ENCODE measurements around the gene BBS10. TPM values are rescaled to one million over a fixed set of nuclear protein-coding genes. Genes with fewer than 3 reads are reported as not detected.
A peak's percentile ranks its signal among the peaks of the same experiment; 100 is the strongest.

Gene BBS10
- polyA plus RNA-seq, 1 experiment = 20.0 TPM

DNA sequence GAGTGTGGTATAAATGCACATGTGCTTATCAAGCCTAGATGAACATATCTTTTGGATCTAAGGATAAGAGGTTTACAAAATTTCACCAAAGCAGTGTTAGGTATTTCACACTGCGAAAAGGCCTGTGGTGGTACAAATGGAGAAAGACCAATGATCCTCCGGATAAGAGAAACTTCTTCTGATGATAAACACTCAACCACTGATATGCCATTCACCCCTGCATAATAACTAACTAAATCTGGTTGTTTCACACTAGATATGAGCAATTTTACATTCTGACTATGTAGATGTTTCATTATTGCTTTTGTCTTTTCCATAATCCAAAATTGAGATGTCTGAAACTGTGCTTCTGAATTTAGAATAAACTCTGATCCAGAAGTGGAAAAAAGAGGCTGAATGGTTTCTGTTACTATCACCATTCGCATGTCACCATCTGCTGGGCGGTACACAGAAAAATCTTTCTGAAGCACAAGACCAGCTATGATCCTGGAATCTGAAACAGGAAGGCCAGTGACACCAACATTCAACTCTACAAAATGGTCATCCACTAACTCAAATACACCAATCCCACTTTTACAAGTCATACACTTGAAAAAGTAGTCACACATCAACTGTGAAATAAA, 1.3 kb downstream of the BBS10 start:
- H3K9me3 ChIP-seq (ENCODE audit: control insufficient read depth, insufficient read depth, low read length) = no peaks in the 10 kb centered on the region; the same call in 1 of the 2 replicates
- POLR2A ChIA-PET = interaction anchor here (1.3 to 2.5 kb wide), 4 partner anchors 80 to 315 kb away, joined by 4 to 17 read pairs (median 5); partner anchors contain the start of genes NAP1L1 and PHLDA1
- no peaks in the 10 kb centered on the region for H3K27me3 ChIP-seq (ENCODE audit: control insufficient read depth, insufficient read depth, low read length)
- H3K27ac ChIP-seq (ENCODE audit: low read depth, low read length) = no peak overlapping the region
- peak overlapping the region; percentile 86 for H3K4me3 ChIP-seq (ENCODE audit: low read depth, low read length)
- TF ChIP-seq, protein P1, sequence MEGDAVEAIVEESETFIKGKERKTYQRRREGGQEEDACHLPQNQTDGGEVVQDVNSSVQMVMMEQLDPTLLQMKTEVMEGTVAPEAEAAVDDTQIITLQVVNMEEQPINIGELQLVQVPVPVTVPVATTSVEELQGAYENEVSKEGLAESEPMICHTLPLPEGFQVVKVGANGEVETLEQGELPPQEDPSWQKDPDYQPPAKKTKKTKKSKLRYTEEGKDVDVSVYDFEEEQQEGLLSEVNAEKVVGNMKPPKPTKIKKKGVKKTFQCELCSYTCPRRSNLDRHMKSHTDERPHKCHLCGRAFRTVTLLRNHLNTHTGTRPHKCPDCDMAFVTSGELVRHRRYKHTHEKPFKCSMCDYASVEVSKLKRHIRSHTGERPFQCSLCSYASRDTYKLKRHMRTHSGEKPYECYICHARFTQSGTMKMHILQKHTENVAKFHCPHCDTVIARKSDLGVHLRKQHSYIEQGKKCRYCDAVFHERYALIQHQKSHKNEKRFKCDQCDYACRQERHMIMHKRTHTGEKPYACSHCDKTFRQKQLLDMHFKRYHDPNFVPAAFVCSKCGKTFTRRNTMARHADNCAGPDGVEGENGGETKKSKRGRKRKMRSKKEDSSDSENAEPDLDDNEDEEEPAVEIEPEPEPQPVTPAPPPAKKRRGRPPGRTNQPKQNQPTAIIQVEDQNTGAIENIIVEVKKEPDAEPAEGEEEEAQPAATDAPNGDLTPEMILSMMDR (IDR thresholded peaks at IDR 0.05; ENCODE audit: low read depth, low read length) = peak; percentile 60
- CTCF ChIA-PET = interaction anchor here (0.5 to 2.5 kb wide), 18 partner anchors 17 to 1657 kb away, joined by 3 to 11 read pairs (median 4); no protein-coding TSS in a partner anchor
- no peak for DNase-seq (ENCODE audit: low read depth, low spot score)

DNA sequence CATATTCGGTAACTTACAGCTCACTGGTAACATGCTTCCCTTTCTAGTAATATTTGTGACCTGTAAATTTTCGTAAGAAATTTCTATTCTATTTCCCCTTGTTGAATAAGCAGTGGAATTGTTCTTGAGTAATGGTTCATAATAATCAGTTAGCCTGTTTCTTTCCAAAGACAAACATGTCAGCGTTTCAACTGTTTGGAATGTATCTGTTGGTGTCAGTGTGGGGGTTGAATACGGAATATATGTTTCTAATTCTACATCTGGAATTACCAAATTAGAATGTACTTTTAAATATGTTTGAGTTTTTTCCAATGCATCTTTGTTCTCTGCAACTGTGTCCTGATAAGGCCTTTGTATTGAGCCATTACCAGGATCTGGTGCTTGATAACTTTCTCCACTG, 2.0 kb downstream of the BBS10 start:
- ChIA-PET CTCF (interaction anchor here (0.8 to 1.6 kb wide), 4 partner anchors 62 to 309 kb away, joined by 3 to 9 read pairs (median 4); no protein-coding TSS in a partner anchor), POLR2A (no interaction called here)
- H3K27me3 ChIP-seq (ENCODE audit: control insufficient read depth, insufficient read depth, low read length) = no peaks in the 10 kb centered on the region
- TF ChIP-seq, protein P1 (IDR thresholded peaks at IDR 0.05; ENCODE audit: low read depth, low read length) = no peak
- no peak overlapping the region for H3K4me3 ChIP-seq (ENCODE audit: low read depth, low read length)
- H3K9me3 ChIP-seq (ENCODE audit: control insufficient read depth, insufficient read depth, low read length) = no peaks in the 10 kb centered on the region; the same call in 1 of the 2 replicates
- no peak for DNase-seq (ENCODE audit: low read depth, low spot score)
- H3K27ac ChIP-seq (ENCODE audit: low read depth, low read length) = no peak overlapping the region

DNA sequence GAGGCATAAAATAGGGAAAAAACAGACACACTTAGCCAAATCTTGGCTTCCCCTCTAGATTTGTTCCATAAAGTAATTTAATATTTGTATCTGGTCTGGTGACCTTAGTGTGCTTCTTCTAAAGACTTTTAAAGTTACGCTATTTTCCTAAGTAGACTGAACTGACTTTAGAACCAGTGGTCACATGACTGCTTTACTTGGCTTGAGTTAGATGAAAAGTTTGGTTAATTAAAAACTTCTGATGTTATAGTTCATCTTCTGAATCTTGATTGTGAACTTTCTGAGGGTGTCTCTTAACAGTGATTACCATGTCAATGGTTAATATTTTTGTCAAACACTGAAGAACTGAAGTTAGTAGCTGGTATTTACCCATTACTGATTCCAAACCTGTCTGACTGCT, 2.6 kb downstream of the BBS10 start:
- Histone ChIP-seq H3K27ac (ENCODE audit: low read depth, low read length) (no peak overlapping the region), H3K27me3 (ENCODE audit: control insufficient read depth, insufficient read depth, low read length) (no peaks in the 10 kb centered on the region), H3K4me3 (ENCODE audit: low read depth, low read length) (no peak overlapping the region), H3K9me3 (ENCODE audit: control insufficient read depth, insufficient read depth, low read length) (no peaks in the 10 kb centered on the region; the same call in 1 of the 2 replicates)
- TF ChIP-seq, protein P1 (IDR thresholded peaks at IDR 0.05; ENCODE audit: low read depth, low read length) = no peak
- ChIA-PET POLR2A (no interaction called here), CTCF (interaction anchor here (0.5 to 1.6 kb wide), 5 partner anchors 61 to 581 kb away, joined by 3 to 9 read pairs (median 3); no protein-coding TSS in a partner anchor)
- no peak for DNase-seq (ENCODE audit: low read depth, low spot score)

DNA sequence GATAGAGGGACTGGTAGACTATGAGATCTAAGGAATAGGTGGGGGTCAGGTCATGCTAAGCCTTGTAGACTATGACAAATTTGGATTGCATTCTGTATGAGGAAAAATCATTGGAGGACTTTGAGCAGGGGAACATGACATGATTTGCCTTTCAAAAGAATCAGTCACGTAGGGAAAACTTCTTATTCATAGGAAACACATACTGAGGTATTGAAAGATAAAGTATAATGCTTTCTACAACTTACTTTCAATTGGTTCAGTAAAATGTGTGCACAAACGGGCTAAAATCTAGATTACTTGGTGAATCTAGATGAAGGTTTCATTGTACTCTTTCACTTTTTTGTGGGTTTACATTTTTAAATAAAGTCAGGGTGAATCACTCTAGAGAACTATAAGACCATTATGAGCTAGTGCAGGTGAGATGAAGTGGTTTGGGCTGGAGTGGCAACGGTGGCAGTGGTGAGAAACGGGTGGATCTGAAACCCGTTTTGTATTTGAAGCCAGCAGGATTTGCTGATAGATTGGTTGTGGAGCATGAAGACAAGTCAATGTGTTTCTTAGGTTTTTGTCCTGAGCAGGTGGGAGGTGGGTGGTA, 6.7 kb downstream of the BBS10 start:
- TF ChIP-seq, protein P1 (IDR thresholded peaks at IDR 0.05; ENCODE audit: low read depth, low read length) = no peak
- CTCF ChIA-PET = no interaction called here
- POLR2A ChIA-PET = no interaction called here
- Histone ChIP-seq H3K27me3 (ENCODE audit: control insufficient read depth, insufficient read depth, low read length) (no peaks in the 10 kb centered on the region), H3K9me3 (ENCODE audit: control insufficient read depth, insufficient read depth, low read length) (no peaks in the 10 kb centered on the region), H3K27ac (ENCODE audit: low read depth, low read length) (no peak overlapping the region), H3K4me3 (ENCODE audit: low read depth, low read length) (no peak overlapping the region)
- no peak for DNase-seq (ENCODE audit: low read depth, low spot score)

All from AG04450 (cell line).